Stimulated activated CD4-positive, alpha-beta T cell treated with anti-CD3 and anti-CD28 coated beads, Interleukin-15, amount 100 ng/mL, for 24 hours (primary cell): Measurements from ENCODE around the gene DESI2.

Source experiments
- DNase-seq: peaks from one replicate; pipeline ENCODE4 v3.0.0-alpha.2; 2020

Gene DESI2

GRCh38 chr1:244652623-244653438, at the start of gene DESI2:
DESI2 (plus strand) TSS chr1:244653126; CDS start chr1:244653314, 188 bp downstream.
- DNase-seq = peak; percentile 98

GRCh38 chr1:244603498-244603897, 49.4 kb upstream of the DESI2 start:
- DNase-seq = no peak

DNA sequence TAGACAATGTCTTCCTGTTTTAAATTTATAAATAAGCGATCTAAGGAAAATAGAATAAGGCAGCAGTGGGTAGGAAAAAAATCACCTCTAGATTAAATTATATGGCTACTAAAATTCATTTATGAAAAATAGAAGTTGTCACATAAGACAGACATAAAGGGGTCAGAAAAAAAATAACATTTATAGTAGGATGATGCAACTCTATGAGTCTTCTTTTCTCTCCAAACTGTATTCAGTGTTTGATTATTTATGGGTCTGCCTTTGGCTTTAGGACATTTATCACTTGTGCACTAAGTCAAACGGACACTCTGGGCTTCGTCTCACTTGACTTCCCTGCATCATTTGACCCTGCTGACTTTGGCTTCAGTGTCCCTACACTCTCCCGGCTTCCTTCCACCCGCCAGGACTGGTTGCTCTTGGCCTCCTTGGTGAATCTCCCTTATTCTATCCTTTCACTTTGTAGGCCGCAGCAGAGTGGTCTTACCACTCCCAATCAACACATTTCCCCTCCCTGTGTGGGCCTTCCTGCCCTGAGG, 47.0 kb upstream of the DESI2 start:
- DNase-seq = no peak

- DNase-seq = no peak
Observed at GRCh38 chr1:244614113-244614836, 38.7 kb upstream of the DESI2 start.

DNA sequence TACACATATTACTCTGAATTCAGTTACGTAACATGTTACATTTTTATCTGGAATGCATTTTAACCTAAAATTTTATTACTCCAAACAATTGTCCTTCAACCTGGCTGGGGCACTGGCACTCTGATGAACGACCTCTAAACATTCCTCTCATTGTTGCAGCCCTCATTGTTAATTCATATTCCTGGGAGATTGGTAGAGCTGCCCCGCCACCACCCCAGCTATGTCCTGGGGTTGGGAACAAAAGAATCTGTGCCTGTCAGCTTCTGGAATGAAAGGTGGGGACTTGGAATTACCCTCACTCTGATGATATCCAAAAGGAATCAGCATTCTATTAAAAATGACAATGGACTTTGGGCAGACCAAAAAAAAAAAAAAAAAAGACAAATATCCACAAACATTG, 38.0 kb upstream of the DESI2 start:
- DNase-seq = no peak

- no peak for DNase-seq
Observed at GRCh38 chr1:244615301-244615700, 37.6 kb upstream of the DESI2 start.

GRCh38 chr1:244626709-244627108, 26.2 kb upstream of the DESI2 start:
- no peak for DNase-seq

DNA sequence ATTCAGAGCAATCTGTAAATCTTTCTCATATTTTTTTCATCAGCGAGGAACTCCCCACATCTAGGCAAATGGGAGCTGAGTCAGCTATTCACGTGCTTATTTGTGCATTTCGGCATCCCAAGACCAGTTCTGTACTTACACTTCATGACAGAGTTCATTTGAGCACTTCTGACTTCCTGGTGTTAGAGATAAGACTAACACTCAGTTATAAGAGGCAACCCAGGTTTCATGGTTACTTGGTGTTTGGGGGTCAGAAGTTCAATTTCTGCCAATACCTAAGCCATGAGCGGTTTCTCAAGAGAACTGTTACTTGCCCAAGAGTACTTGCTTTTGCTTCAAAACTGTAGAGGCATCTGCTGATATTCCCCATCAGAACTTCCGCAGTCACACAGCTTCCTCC, 24.1 kb upstream of the DESI2 start:
- no peak for DNase-seq

GRCh38 chr1:244633140-244633539, 19.8 kb upstream of the DESI2 start:
- no peak for DNase-seq

DNA sequence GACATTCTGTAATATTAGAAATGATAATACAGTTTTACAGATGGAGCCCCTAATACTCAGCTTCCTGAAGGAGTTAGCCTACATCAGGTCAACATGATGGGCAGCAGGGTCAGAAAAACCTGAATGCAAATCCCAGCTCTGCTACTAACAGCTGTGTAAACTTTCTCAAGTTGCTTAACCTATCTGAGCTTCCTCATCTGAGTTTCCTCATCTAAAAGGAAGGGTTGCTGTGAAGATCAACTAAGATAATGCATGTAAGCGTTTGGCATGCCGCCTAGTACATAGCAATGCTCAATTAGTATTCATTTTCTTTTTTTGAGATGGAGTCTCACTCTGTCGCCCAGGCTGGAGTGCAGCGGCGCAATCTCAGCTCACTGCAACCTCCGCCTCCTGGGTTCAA, 18.4 kb upstream of the DESI2 start:
- no peak for DNase-seq

DNA sequence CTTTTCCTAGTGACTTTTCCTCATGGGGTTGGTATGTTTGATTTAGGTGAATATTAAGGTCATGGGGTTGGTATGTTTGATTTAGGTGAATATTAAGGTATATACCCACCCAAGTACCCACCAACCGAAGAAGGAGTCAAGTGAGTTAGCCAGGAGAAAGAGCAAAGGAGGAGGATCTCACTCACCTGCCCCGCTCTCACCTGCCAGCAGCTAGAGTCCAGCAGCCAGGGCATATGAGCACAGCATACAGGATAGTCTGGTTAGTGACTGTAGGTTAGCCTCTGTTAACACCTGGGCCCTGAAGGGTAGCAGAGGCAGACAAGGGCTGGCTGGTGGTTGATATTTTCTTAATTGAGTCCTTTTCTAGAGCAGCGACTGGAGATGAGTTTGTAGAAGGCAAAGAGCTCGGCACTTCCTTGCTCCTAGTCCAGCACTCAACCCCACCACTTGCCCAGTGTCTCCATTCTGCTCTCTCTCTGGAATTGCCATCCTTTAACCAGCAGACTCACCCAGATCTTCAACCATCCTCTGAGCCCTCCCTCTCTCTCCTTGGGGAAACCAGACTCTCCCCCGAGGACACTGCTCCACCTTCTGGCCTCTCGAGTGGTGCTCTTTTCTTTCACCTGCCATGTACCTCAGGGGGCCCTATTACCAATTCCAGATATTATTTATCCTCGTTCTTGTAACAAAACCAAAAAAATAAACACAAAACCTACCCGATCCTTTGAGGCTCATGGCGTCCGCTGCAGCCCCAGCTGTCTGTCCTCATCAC, 16.3 kb upstream of the DESI2 start:
- DNase-seq = no peak

DNA sequence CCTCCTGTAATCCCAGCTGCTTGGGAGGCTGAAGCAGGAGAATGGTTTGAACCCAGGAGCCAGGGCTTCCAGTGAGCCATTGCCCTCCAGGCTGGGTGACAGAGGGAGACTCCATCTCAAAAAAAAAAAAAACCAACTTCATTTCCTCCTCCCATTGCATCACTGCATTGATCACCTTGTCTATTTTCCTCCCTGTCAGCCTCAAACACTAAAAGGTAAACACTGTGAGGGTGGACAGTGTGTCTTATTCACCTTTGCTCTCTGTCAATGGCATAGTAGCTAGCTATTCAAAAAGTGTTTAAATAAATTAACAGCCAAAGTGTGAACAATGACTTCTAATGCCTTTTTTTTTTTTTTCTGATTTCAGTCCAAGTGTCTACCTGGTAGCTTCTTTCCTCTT, 13.4 kb upstream of the DESI2 start:
- DNase-seq = no peak

- DNase-seq = no peak
Observed at GRCh38 chr1:244640917-244641316, 12.0 kb upstream of the DESI2 start.

- DNase-seq = no peak
Observed at GRCh38 chr1:244642526-244642925, 10.4 kb upstream of the DESI2 start.

DNA sequence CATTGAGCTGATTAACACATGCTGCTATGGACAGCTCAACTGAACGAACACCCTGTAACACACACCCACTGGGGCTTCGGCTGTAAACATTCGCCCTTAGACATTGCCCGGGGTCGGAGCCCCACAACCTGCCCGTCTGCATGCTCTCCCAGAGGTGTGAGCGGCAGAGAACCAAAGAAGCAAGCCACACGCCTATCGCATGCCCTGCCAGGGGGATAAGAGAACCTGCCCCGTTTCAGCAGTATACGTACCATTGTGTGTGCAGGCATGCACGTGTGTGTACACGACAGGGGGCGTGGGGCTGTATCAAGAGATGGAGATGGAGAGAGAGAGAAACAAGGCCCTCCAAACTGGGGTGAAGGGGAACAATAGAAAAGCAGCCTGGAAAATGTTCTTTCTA, 9.9 kb upstream of the DESI2 start:
- no peak for DNase-seq

DNA sequence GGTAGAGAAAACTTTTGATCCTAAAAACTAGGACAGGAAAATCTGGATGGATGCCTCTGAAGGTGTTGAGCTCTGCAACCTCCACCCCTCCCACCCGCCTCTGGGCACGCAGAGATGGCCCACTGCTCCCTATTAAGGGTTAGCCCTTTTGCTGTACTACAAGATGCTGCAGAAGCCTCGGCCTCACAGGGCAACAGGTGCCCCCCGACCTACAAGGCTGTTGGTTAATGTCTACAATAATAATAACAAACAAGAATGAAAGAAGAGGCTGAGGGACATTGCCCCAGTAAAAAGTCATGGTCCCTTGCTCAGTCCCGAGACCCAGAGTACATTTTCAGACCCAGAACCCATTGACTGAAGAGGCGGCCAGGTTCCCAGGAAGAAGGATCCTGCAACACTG, 7.5 kb upstream of the DESI2 start:
- no peak for DNase-seq

DNA sequence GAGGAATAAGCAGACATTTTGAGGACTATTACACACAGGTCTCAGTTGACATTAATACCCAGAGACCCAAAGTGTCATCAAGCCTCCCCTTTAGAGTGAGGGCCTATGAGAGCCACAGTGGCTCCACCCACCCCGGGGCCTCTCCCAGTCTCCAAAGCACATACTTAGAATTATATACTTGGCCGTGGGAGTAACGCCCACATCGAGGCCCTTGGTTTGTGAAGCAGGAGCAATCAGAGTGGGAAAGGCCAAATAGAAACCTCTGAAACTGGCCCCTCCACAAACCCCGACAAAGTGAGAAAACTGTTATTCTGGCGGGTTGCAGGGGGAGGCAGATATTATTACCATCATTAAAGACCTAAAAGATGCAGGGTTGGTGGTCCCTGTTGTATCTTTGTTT, 7.0 kb upstream of the DESI2 start:
- DNase-seq = no peak

- DNase-seq = no peak
Observed at GRCh38 chr1:244647819-244648218, 5.1 kb upstream of the DESI2 start.

DNA sequence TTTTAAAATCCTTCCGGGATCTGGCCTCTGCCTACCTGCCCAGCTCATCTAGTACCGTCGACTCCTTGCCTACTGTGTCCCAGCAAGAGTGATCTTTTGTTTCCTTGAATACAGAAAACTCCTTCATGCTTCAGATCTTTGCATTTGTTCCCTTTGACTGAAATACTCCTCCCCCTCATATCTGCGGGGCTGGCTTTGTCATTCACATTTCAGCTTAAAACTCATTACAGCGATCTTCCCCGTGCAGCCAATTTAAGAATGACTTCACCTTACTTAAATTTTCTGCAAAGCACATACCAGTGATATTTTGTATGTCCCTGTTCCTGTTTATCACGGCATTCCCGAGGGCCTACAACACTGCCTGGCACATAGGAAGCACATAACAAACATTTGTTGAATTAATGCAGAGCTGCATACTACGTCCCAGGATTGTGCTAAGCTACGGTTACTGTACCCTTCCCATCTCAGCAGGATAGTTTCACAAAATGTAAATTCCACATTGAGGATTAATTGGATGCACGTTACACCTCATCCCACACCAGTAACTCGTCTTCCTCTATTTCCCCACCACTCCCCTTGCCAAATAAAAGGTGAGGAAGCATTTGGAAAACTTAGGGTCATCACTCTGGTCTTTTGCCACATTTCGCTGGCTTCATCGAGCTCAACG, 837 bp upstream of the DESI2 start:
- no peak for DNase-seq

- no peak for DNase-seq
Observed at GRCh38 chr1:244653439-244654107, 647 bp downstream of the DESI2 start.

DNA sequence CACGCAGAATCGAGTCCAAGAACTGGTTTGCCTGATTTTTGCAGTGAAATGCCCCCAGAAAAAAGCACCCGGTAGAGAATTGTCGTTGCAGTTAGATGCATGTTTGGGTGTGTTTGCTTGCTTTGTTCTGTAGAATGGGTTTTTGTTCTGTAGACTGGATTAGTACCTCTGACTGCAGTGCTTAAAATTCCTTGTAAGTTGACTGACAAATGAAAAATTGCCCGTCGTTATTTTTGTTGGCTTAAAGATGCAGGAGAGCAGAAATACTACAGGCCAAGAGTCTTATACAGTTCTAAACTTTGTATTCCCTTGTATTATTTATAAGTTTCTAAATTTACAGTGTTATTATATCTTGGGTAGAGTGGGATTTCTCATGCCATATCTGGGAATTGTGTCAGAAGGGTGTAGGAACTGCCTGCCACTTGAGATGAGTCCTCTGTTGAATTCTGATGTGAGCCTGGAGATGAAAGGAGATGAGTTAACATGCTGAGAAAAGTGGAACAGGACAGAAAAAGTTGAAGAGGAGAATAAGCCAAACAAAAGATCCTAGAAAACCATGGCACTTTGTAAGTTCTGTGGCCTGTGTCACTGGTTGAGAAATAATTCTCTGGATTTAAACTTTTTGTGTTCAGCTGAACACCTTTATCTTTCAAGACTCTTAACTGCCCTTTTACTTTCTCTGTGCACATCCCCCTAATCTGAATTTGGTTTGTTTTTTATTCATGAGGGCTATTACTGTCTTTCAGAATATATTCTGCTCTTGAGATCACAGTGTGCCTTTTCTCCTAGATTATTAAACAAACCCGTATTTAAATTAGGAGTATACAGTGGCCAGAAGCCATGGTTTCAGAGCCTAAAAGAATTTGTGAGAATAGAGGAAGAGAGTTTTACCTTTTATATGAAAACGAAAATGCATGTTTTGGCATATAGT, 1.4 kb downstream of the DESI2 start:
- no peak for DNase-seq
